Measurements from ENCODE around the gene ERC2.

DNA sequence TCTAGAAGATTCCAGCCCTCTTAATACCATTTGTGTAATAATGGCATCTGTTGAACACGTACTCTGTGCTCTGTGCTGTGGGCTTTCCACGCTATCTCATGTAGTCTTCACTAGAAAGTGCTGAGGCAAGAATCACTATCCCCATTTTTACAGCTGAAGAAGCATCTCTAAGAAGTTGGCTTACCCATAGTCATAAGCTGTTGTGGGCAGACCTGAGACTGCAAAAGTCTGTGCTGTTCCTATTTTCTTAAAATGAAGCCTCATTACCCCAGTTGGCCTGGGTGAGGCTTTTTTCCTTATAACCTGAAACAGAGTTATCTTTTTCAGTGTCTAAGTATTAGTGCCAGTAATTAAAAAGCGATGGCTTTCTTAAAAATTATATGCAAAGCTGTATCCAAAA lies 58.5 kb downstream of the ERC2 start:
- TF ChIP-seq POLR2A (IDR thresholded peaks at IDR 0.05; ENCODE audit: low read depth, low read length) (no peak), TAF1 (IDR thresholded peaks at IDR 0.05; ENCODE audit: borderline replicate concordance, low read depth, low read length) (no peak)

Data from GM12892 (cell line).